HEK293 (cell line): Measurements from ENCODE around the gene WNT16.
A peak's percentile ranks its signal among the peaks of the same experiment; 100 is the strongest.

Experiments
- CTCF ChIA-PET: fragments of 350-600 bp; formaldehyde crosslinking; extraction: SDS; loops from one replicate; lab custom pipeline; 2021; ENCODE audit warnings: antibody characterized with exemption; lab: Yijun Ruan, JAX
- POLR2A ChIA-PET: fragments of 300-600 bp; formaldehyde crosslinking; extraction: SDS; loops from one replicate; lab custom pipeline; 2020; ENCODE audit warnings: antibody characterized with exemption, inconsistent platforms; lab: Yijun Ruan, JAX
- H3K27ac ChIP-seq: fragments of 200-500 bp; sonication (Bioruptor generic); 2 replicates; pipeline ENCODE4 v1.5.1; 2014; ENCODE audit warnings: low read depth, low read length, control low read depth, inconsistent platforms; ENCODE audit errors: extremely low read depth
- H3K36me3 ChIP-seq, 2 experiments: fragments of 200-500 bp in 1 of 2; sonication (Bioruptor generic) in 1 of 2; 1 replicate in 1 of 2; 2 replicates in 1 of 2; pipeline ENCODE4 v1.5.1; 2014 to 2017; ENCODE audit warnings: inconsistent platforms in 2 of 2, low read length in 2 of 2; ENCODE audit not compliant: control insufficient read depth in 2 of 2, insufficient read depth in 1 of 2
- H3K4me1 ChIP-seq: fragments of 200-500 bp; sonication (Bioruptor generic); 2 replicates; pipeline ENCODE4 v1.5.1; 2014; ENCODE audit warnings: mild to moderate bottlenecking, low read length, inconsistent platforms; ENCODE audit not compliant: control insufficient read depth, insufficient read depth
- H3K4me3 ChIP-seq: 2 replicates; pipeline ENCODE4 v1.5.1; 2011; ENCODE audit warnings: low read depth, mild to moderate bottlenecking, control low read depth, low read length, moderate library complexity
- H3K9me3 ChIP-seq: fragments of 200-500 bp; sonication (Bioruptor generic); 2 replicates; pipeline ENCODE4 v1.5.1; 2014; ENCODE audit warnings: low read depth, low read length, inconsistent platforms; ENCODE audit not compliant: control insufficient read depth, insufficient read depth
- FEZF1 ChIP-seq: fragments of 450-650 bp; formaldehyde crosslinking; IDR thresholded peaks from 2 replicates; pipeline ENCODE4 v1.5.1; 2016; ENCODE audit warnings: missing biosample characterization, missing genetic modification characterization
- IKZF3 ChIP-seq: fragments of 450-650 bp; IDR thresholded peaks from 2 replicates; pipeline ENCODE4 v1.5.0; 2018; ENCODE audit warnings: missing biosample characterization, mild to moderate bottlenecking, missing genetic modification characterization, moderate library complexity
- KLF10 ChIP-seq: fragments of 450-650 bp; IDR thresholded peaks from 2 replicates; pipeline ENCODE4 v1.5.1; 2018; ENCODE audit warnings: missing biosample characterization, mild to moderate bottlenecking, missing genetic modification characterization
- SP7 ChIP-seq: fragments of 450-650 bp; formaldehyde crosslinking; IDR thresholded peaks from 2 replicates; pipeline ENCODE4 v1.5.1; 2016; ENCODE audit warnings: missing biosample characterization, missing genetic modification characterization
- ZNF146 ChIP-seq: fragments of 450-650 bp; formaldehyde crosslinking; IDR thresholded peaks from 2 replicates; pipeline ENCODE4 v1.5.1; 2016; ENCODE audit warnings: missing biosample characterization, missing genetic modification characterization
- ZNF23 ChIP-seq: fragments of 450-650 bp; formaldehyde crosslinking; IDR thresholded peaks from 2 replicates; pipeline ENCODE4 v1.5.1; 2016; ENCODE audit warnings: missing biosample characterization, missing genetic modification characterization, borderline replicate concordance
- ZNF394 ChIP-seq: fragments of 450-650 bp; formaldehyde crosslinking; IDR thresholded peaks from 2 replicates; pipeline ENCODE4 v1.5.1; 2016; ENCODE audit warnings: missing biosample characterization, missing genetic modification characterization, mild to moderate bottlenecking, moderate library complexity, borderline replicate concordance
- ZNF600 ChIP-seq: fragments of 450-650 bp; formaldehyde crosslinking; IDR thresholded peaks from 2 replicates; pipeline ENCODE4 v1.5.1; 2016; ENCODE audit warnings: missing biosample characterization, missing genetic modification characterization
- ZNF621 ChIP-seq: fragments of 450-650 bp; formaldehyde crosslinking; IDR thresholded peaks from 2 replicates; pipeline ENCODE4 v1.5.1; 2017; ENCODE audit warnings: missing biosample characterization, missing genetic modification characterization
- ZNF660 ChIP-seq: fragments of 450-650 bp; IDR thresholded peaks from 2 replicates; pipeline ENCODE4 v1.5.1; 2018; ENCODE audit warnings: missing biosample characterization, mild to moderate bottlenecking, missing genetic modification characterization
- ZNF777 ChIP-seq: fragments of 450-650 bp; formaldehyde crosslinking; IDR thresholded peaks from 2 replicates; pipeline ENCODE4 v1.5.1; 2017; ENCODE audit warnings: missing biosample characterization, missing genetic modification characterization, borderline replicate concordance
- ZNF792 ChIP-seq: fragments of 450-650 bp; formaldehyde crosslinking; IDR thresholded peaks from 2 replicates; pipeline ENCODE4 v1.5.1; 2016; ENCODE audit warnings: missing biosample characterization, missing genetic modification characterization
- ZNF843 ChIP-seq: fragments of 450-650 bp; formaldehyde crosslinking; IDR thresholded peaks from 2 replicates; pipeline ENCODE4 v1.5.1; 2016; ENCODE audit warnings: missing biosample characterization, missing genetic modification characterization
- ZSCAN30 ChIP-seq: fragments of 450-650 bp; IDR thresholded peaks from 2 replicates; pipeline ENCODE4 v1.5.1; 2018; ENCODE audit warnings: missing biosample characterization, mild to moderate bottlenecking, missing genetic modification characterization, moderate library complexity
- TF ChIP-seq, protein P1 (sequence below): fragments of 450-650 bp; formaldehyde crosslinking; IDR thresholded peaks from 2 replicates; pipeline ENCODE4 v1.5.1; 2017; ENCODE audit warnings: missing biosample characterization, missing genetic modification characterization
- TF ChIP-seq, protein P2 (sequence below): fragments of 450-650 bp; formaldehyde crosslinking; IDR thresholded peaks from 2 replicates; pipeline ENCODE4 v1.5.1; 2016; ENCODE audit warnings: missing biosample characterization, missing genetic modification characterization
- TF ChIP-seq, protein P3 (sequence below): fragments of 450-650 bp; IDR thresholded peaks from 2 replicates; pipeline ENCODE4 v1.5.1; 2018; ENCODE audit warnings: missing biosample characterization, mild to moderate bottlenecking, missing genetic modification characterization
- TF ChIP-seq, protein P4 (sequence below): fragments of 450-650 bp; formaldehyde crosslinking; IDR thresholded peaks from 2 replicates; pipeline ENCODE4 v1.5.1; 2017; ENCODE audit warnings: missing biosample characterization, missing genetic modification characterization
- TF ChIP-seq, protein P5 (sequence below): fragments of 450-650 bp; formaldehyde crosslinking; IDR thresholded peaks from 2 replicates; pipeline ENCODE4 v1.5.1; 2016; ENCODE audit warnings: missing biosample characterization, missing genetic modification characterization

The WNT16 gene

DNA sequence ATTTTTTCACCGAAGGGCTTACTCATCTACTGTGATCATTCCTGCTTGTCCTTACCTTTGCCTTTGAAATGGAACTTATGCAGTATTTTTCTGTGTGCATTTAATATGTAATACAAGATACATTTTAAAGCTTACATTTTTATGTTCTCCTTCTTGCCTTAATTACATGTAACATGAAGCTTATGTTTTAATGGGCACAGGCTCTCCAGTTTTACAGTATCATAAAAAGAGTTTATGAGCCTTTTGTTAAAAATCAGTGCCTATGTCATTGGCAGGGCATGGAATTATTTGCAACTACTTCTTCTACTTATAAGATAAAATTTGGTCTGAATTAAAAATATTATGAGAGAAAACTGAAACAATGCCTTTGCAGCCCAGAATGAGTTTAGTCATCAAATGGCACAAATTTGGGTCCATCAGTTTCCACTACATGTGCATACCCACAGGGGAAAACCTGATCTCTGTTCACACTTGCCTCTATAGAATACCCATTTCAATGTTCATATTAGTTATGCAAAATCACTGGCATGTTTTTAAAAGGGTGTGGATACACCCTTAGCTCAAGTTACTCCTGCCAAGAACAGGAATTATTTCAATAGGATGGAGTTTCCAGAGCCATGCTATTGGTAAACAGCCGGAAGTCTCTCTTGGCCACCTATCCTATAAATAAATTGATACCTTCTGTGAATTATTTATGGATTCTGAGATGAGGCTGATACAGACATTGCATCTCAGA, 27.9 kb upstream of the WNT16 start:
- Histone ChIP-seq H3K4me1 (0 out of 2 replicates have a peak, but pooled peaks cover 2% of the 10 kb centered on the region), H3K4me3 (no peak overlapping the region), H3K27ac (no peak overlapping the region), H3K9me3 (no peaks in the 10 kb centered on the region), H3K36me3 (no peaks in the 10 kb centered on the region)
- ChIA-PET CTCF (no interaction called here), POLR2A (no interaction called here)
- TF ChIP-seq ZNF843 (tag by site-specific recombination) (peak; percentile 63; the same call in 1 of the 2 replicates), IKZF3 (tag by site-specific recombination) (0 out of 2 replicates have a peak, but pooled peaks have one; percentile 28), ZNF146 (no peak), FEZF1 (tag by site-specific recombination) (peak; percentile 53), SP7 (tag by site-specific recombination) (0 out of 2 replicates have a peak, but pooled peaks have one; percentile 41), ZNF23 (tag by site-specific recombination) (no peak), ZNF660 (tag by site-specific recombination) (no peak), ZNF621 (tag by site-specific recombination) (no peak), ZNF777 (tag by site-specific recombination) (no peak), ZNF792 (tag by site-specific recombination) (no peak), ZSCAN30 (tag by site-specific recombination) (peak; percentile 83; the same call in 1 of the 2 replicates), ZNF394 (no peak), KLF10 (tag by site-specific recombination) (0 out of 2 replicates have a peak, but pooled peaks have one; percentile 46), ZNF600 (tag by site-specific recombination) (no peak)
- TF ChIP-seq, protein P1, sequence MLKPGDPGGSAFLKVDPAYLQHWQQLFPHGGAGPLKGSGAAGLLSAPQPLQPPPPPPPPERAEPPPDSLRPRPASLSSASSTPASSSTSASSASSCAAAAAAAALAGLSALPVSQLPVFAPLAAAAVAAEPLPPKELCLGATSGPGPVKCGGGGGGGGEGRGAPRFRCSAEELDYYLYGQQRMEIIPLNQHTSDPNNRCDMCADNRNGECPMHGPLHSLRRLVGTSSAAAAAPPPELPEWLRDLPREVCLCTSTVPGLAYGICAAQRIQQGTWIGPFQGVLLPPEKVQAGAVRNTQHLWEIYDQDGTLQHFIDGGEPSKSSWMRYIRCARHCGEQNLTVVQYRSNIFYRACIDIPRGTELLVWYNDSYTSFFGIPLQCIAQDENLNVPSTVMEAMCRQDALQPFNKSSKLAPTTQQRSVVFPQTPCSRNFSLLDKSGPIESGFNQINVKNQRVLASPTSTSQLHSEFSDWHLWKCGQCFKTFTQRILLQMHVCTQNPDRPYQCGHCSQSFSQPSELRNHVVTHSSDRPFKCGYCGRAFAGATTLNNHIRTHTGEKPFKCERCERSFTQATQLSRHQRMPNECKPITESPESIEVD = peak; percentile 85
- TF ChIP-seq, protein P2, sequence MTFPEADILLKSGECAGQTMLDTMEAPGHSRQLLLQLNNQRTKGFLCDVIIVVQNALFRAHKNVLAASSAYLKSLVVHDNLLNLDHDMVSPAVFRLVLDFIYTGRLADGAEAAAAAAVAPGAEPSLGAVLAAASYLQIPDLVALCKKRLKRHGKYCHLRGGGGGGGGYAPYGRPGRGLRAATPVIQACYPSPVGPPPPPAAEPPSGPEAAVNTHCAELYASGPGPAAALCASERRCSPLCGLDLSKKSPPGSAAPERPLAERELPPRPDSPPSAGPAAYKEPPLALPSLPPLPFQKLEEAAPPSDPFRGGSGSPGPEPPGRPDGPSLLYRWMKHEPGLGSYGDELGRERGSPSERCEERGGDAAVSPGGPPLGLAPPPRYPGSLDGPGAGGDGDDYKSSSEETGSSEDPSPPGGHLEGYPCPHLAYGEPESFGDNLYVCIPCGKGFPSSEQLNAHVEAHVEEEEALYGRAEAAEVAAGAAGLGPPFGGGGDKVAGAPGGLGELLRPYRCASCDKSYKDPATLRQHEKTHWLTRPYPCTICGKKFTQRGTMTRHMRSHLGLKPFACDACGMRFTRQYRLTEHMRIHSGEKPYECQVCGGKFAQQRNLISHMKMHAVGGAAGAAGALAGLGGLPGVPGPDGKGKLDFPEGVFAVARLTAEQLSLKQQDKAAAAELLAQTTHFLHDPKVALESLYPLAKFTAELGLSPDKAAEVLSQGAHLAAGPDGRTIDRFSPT = no peak
- TF ChIP-seq, protein P3, sequence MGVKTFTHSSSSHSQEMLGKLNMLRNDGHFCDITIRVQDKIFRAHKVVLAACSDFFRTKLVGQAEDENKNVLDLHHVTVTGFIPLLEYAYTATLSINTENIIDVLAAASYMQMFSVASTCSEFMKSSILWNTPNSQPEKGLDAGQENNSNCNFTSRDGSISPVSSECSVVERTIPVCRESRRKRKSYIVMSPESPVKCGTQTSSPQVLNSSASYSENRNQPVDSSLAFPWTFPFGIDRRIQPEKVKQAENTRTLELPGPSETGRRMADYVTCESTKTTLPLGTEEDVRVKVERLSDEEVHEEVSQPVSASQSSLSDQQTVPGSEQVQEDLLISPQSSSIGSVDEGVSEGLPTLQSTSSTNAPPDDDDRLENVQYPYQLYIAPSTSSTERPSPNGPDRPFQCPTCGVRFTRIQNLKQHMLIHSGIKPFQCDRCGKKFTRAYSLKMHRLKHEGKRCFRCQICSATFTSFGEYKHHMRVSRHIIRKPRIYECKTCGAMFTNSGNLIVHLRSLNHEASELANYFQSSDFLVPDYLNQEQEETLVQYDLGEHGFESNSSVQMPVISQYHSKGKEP (tag by site-specific recombination) = peak; percentile 62
- TF ChIP-seq, protein P4, sequence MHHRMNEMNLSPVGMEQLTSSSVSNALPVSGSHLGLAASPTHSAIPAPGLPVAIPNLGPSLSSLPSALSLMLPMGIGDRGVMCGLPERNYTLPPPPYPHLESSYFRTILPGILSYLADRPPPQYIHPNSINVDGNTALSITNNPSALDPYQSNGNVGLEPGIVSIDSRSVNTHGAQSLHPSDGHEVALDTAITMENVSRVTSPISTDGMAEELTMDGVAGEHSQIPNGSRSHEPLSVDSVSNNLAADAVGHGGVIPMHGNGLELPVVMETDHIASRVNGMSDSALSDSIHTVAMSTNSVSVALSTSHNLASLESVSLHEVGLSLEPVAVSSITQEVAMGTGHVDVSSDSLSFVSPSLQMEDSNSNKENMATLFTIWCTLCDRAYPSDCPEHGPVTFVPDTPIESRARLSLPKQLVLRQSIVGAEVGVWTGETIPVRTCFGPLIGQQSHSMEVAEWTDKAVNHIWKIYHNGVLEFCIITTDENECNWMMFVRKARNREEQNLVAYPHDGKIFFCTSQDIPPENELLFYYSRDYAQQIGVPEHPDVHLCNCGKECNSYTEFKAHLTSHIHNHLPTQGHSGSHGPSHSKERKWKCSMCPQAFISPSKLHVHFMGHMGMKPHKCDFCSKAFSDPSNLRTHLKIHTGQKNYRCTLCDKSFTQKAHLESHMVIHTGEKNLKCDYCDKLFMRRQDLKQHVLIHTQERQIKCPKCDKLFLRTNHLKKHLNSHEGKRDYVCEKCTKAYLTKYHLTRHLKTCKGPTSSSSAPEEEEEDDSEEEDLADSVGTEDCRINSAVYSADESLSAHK (tag by site-specific recombination) = peak; percentile 63; the same call in 1 of the 2 replicates
- TF ChIP-seq, protein P5, sequence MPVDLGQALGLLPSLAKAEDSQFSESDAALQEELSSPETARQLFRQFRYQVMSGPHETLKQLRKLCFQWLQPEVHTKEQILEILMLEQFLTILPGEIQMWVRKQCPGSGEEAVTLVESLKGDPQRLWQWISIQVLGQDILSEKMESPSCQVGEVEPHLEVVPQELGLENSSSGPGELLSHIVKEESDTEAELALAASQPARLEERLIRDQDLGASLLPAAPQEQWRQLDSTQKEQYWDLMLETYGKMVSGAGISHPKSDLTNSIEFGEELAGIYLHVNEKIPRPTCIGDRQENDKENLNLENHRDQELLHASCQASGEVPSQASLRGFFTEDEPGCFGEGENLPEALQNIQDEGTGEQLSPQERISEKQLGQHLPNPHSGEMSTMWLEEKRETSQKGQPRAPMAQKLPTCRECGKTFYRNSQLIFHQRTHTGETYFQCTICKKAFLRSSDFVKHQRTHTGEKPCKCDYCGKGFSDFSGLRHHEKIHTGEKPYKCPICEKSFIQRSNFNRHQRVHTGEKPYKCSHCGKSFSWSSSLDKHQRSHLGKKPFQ (tag by site-specific recombination) = 0 out of 2 replicates have a peak, but pooled peaks have one; percentile 46
